ENCODE results near the gene MED7.

GRCh38 chr5:157189223-157189622, 46.6 kb upstream of the MED7 start:
- TF ChIP-seq CTCF (IDR thresholded peaks at IDR 0.05) = no peak
- TF ChIP-seq POLR2A (IDR thresholded peaks at IDR 0.05) = no peak

Data from body of pancreas (tissue), 4 donors.